ENCODE data around the gene KCNQ1.

KCNQ1 gene

DNA sequence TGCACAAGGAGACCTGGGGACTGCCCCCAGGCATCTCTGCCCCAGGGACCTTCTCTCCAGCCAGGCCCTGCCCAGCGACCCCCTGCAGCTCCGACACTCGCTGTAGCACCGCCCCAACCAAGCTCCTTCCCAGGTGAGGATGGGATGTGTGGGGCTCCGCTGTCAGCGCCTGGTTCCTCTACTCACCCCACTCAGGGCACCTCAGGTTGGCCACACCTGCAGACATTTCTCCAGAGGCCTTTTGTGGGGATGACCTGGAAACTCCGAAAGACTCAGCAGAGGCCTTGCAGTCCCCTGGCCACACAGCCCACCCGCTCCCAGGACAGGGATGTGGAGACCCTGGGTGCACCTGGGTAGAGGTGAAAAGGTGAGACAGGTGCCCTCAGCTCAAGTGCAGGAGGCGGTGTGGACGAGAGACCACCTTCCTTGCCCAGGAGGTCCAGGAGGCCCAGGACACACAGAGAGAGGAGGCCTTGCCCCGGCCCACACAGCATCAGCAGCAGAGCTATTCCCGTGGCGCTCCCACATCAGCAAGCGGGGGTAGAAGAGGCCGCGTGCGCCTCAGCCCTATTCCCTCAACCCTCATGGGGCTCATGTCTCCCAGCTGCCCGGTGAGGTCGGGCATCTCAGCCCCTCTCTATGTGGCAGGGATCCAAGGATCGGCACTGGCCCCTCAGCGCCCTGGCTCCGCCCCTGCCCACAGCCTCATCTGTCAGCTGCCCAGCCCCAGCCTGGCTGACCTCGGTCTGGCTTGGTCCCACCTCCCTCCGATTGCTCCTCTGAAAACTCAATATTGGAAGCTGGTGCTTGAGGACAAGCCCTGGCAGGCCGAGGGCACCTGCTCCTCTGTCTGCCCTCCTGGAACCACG is 21.4 kb upstream of the KCNQ1 start:
- Histone ChIP-seq H3K9ac (ENCODE audit: low read depth, low read length) (no peak overlapping the region), H3K36me3 (ENCODE audit: insufficient read depth, low read length) (no peaks in the 10 kb centered on the region), H3K4me3 (ENCODE audit: low read depth in 1 of 2, low read length in 2 of 2) (no peak overlapping the region), H3K4me1 (ENCODE audit: insufficient read depth, low read length) (peaks cover 5% of the 10 kb centered on the region; the same call in 1 of the 2 replicates), H3K27ac (ENCODE audit: low read length) (no peak overlapping the region), H2AFZ (ENCODE audit: low read depth, low read length) (no peak overlapping the region), H3K9me3 (ENCODE audit: insufficient read depth, low read length, severe bottlenecking) (no peaks in the 10 kb centered on the region), H4K20me1 (ENCODE audit: insufficient read depth, low read length) (peaks cover 2% of the 10 kb centered on the region; the same call in 1 of the 2 replicates), H3K27me3 (ENCODE audit: insufficient read depth, low read length, poor library complexity) (no peaks in the 10 kb centered on the region), H3K79me2 (ENCODE audit: insufficient read depth, low read length) (no peaks in the 10 kb centered on the region), H3K4me2 (ENCODE audit: insufficient read depth, low read length) (no peak overlapping the region)
- no peak for DNase-seq
- no peak for ATAC-seq (ENCODE audit: insufficient read depth, low read depth)
- no peak for TF ChIP-seq EZH2 (IDR thresholded peaks at IDR 0.05; ENCODE audit: borderline replicate concordance, low read depth, low read length, severe bottlenecking)
- no peak for TF ChIP-seq CTCF (IDR thresholded peaks at IDR 0.05; ENCODE audit: borderline replicate concordance, extremely low read depth, low read length, poor library complexity, severe bottlenecking)

DNA sequence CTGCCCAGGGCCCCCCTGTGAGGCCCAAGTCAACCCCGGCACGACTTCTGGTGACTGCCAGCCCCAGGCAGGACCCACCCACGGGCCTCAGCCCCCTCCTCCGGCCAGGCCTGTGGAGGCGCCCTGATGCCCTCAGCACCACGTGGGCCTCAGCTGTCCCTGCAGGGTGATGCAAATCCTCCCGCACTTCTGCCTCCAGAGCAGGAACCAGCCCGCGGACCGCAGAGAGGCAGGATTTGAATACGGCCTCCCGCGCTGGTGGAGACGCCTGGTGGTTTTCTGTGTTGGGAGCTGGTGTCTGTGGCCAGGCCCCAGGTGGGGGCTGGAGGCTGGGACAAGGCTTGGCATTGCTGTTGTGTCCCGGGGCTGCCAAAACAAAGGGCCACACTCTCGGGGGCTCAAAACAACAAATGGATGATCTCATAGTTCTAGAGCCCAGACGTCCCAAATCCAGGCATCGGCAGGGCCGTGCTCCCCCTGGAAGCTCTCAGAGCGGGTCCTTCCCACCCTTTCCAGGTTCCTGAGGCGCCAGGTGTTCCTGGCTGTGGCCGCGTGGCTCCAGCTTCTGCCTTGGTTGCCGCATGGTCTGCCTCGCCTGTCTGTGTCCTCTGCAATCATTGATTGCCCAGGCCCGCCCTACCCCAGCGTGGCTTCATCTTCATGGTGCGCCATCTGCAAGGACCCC is 19.9 kb upstream of the KCNQ1 start:
- no peak overlapping the region for H3K4me3 ChIP-seq (ENCODE audit: low read depth in 1 of 2, low read length in 2 of 2)
- H2AFZ ChIP-seq (ENCODE audit: low read depth, low read length): no peak overlapping the region
- DNase-seq (no peak), ATAC-seq (ENCODE audit: insufficient read depth, low read depth) (no peak)
- no peak overlapping the region for H3K27ac ChIP-seq (ENCODE audit: low read length)
- peaks cover 2% of the 10 kb centered on the region; the same call in 1 of the 2 replicates for H4K20me1 ChIP-seq (ENCODE audit: insufficient read depth, low read length)
- peaks cover 5% of the 10 kb centered on the region; the same call in 1 of the 2 replicates for H3K4me1 ChIP-seq (ENCODE audit: insufficient read depth, low read length)
- TF ChIP-seq EZH2 (IDR thresholded peaks at IDR 0.05; ENCODE audit: borderline replicate concordance, low read depth, low read length, severe bottlenecking): no peak
- TF ChIP-seq CTCF (IDR thresholded peaks at IDR 0.05; ENCODE audit: borderline replicate concordance, extremely low read depth, low read length, poor library complexity, severe bottlenecking): no peak
- no peak overlapping the region for H3K9ac ChIP-seq (ENCODE audit: low read depth, low read length)
- no peaks in the 10 kb centered on the region for H3K36me3 ChIP-seq (ENCODE audit: insufficient read depth, low read length)
- H3K9me3 ChIP-seq (ENCODE audit: insufficient read depth, low read length, severe bottlenecking): no peaks in the 10 kb centered on the region
- no peak overlapping the region for H3K4me2 ChIP-seq (ENCODE audit: insufficient read depth, low read length)
- H3K27me3 ChIP-seq (ENCODE audit: insufficient read depth, low read length, poor library complexity): no peaks in the 10 kb centered on the region
- no peaks in the 10 kb centered on the region for H3K79me2 ChIP-seq (ENCODE audit: insufficient read depth, low read length)

GRCh38 chr11:2425506-2425905 is 19.3 kb upstream of the KCNQ1 start:
- Histone ChIP-seq H3K9me3 (ENCODE audit: insufficient read depth, low read length, severe bottlenecking) (no peaks in the 10 kb centered on the region), H4K20me1 (ENCODE audit: insufficient read depth, low read length) (peaks cover 2% of the 10 kb centered on the region; the same call in 1 of the 2 replicates), H3K4me1 (ENCODE audit: insufficient read depth, low read length) (peaks cover 1% of the 10 kb centered on the region; the same call in 1 of the 2 replicates), H3K9ac (ENCODE audit: low read depth, low read length) (no peak overlapping the region), H3K36me3 (ENCODE audit: insufficient read depth, low read length) (no peaks in the 10 kb centered on the region), H3K27me3 (ENCODE audit: insufficient read depth, low read length, poor library complexity) (no peaks in the 10 kb centered on the region), H3K27ac (ENCODE audit: low read length) (no peak overlapping the region), H3K4me2 (ENCODE audit: insufficient read depth, low read length) (no peak overlapping the region), H3K4me3 (ENCODE audit: low read depth in 1 of 2, low read length in 2 of 2) (no peak overlapping the region), H2AFZ (ENCODE audit: low read depth, low read length) (no peak overlapping the region), H3K79me2 (ENCODE audit: insufficient read depth, low read length) (no peaks in the 10 kb centered on the region)
- DNase-seq (no peak), ATAC-seq (ENCODE audit: insufficient read depth, low read depth) (no peak)
- TF ChIP-seq EZH2 (IDR thresholded peaks at IDR 0.05; ENCODE audit: borderline replicate concordance, low read depth, low read length, severe bottlenecking): no peak
- no peak for TF ChIP-seq CTCF (IDR thresholded peaks at IDR 0.05; ENCODE audit: borderline replicate concordance, extremely low read depth, low read length, poor library complexity, severe bottlenecking)
